ENCODE measurements around the gene NRCAM.

GRCh38 chr7:108200326-108200725 is 255.9 kb downstream of the NRCAM start:
- TF ChIP-seq CTCF (conservative IDR thresholded peaks at IDR 0.05) (no peak), ZFX (IDR thresholded peaks at IDR 0.05) (no peak)

Measured in C4-2B (cell line).